Loucy (cell line): ENCODE results near the gene PDE12.
A peak's percentile ranks its signal among the peaks of the same experiment; 100 is the strongest.

Experiments used
- H2AFZ ChIP-seq: fragments of 200-600 bp; sonication (generic); 2 replicates; pipeline ENCODE4 v1.6.0; 2016; ENCODE audit warnings: antibody characterized with exemption, mild to moderate bottlenecking, low read length, moderate library complexity
- H3F3A ChIP-seq: fragments of 200-600 bp; 2 replicates; pipeline ENCODE4 v1.6.0; 2016; ENCODE audit warnings: antibody characterized with exemption, low read depth, mild to moderate bottlenecking
- H3K27me3 ChIP-seq: fragments of 200-600 bp; sonication (generic); 2 replicates; pipeline ENCODE4 v1.6.1; 2014; ENCODE audit warnings: low read length, mild to moderate bottlenecking; ENCODE audit not compliant: insufficient read depth, poor library complexity, severe bottlenecking
- H3K36me3 ChIP-seq: fragments of 200-600 bp; sonication (generic); 2 replicates; pipeline ENCODE4 v1.6.1; 2016; ENCODE audit warnings: low read length; ENCODE audit not compliant: insufficient read depth
- H3K4me1 ChIP-seq: fragments of 200-600 bp; sonication (generic); 2 replicates; pipeline ENCODE4 v1.5.1; 2014; ENCODE audit warnings: low read length, mild to moderate bottlenecking; ENCODE audit not compliant: insufficient read depth, poor library complexity, severe bottlenecking
- H3K4me2 ChIP-seq: fragments of 200-600 bp; sonication (generic); 2 replicates; pipeline ENCODE4 v1.6.0; 2014; ENCODE audit warnings: antibody characterized with exemption, low read length, low read depth, mild to moderate bottlenecking; ENCODE audit not compliant: poor library complexity, severe bottlenecking
- H3K4me3 ChIP-seq: fragments of 200-600 bp; sonication (generic); 2 replicates; pipeline ENCODE4 v1.5.1; 2014; ENCODE audit warnings: low read length, mild to moderate bottlenecking, mixed read lengths; ENCODE audit not compliant: poor library complexity, severe bottlenecking
- H3K79me2 ChIP-seq: fragments of 200-600 bp; sonication (generic); 2 replicates; pipeline ENCODE4 v1.6.1; 2014; ENCODE audit warnings: low read length; ENCODE audit not compliant: insufficient read depth
- H3K9ac ChIP-seq: fragments of 200-600 bp; sonication (generic); 2 replicates; pipeline ENCODE4 v1.6.0; 2014; ENCODE audit warnings: mild to moderate bottlenecking, low read depth, low read length, moderate library complexity; ENCODE audit not compliant: poor library complexity, severe bottlenecking
- H3K9me2 ChIP-seq: fragments of 200-600 bp; sonication (generic); replicated peaks from 2 replicates; pipeline ENCODE4 v1.6.1; 2016; ENCODE audit warnings: low read depth, low read length, mixed read lengths
- H3K9me3 ChIP-seq: fragments of 200-600 bp; sonication (generic); 2 replicates; pipeline ENCODE4 v1.6.1; 2014; ENCODE audit warnings: mild to moderate bottlenecking, antibody characterized with exemption, low read length, low read depth; ENCODE audit not compliant: insufficient read depth
- H4K20me1 ChIP-seq: fragments of 200-600 bp; sonication (generic); 2 replicates; pipeline ENCODE4 v1.6.0; 2014; ENCODE audit warnings: antibody characterized with exemption, low read length, mild to moderate bottlenecking; ENCODE audit not compliant: insufficient read depth, poor library complexity, severe bottlenecking
- EZH2phosphoT487 ChIP-seq: fragments of 200-600 bp; IDR thresholded peaks from 2 replicates; pipeline ENCODE4 v1.6.1; 2018; ENCODE audit warnings: antibody characterized with exemption, mild to moderate bottlenecking, moderate library complexity, borderline replicate concordance
- TF ChIP-seq, protein P1 (sequence below): fragments of 200-600 bp; sonication (generic); conservative IDR thresholded peaks from 2 replicates; pipeline ENCODE4 v1.5.1; 2014; ENCODE audit warnings: mild to moderate bottlenecking, antibody characterized with exemption, low read length

PDE12 gene

GRCh38 chr3:57597127-57597923 lies 41.3 kb downstream of the PDE12 start, which contains the start of gene ARF4:
ARF4 (minus strand) TSS chr3:57597344; CDS start chr3:57597140, 204 bp downstream.
- H3K4me3 ChIP-seq: peak within 1 kb of the TSS; percentile 89
- peak within 1 kb of the TSS; percentile 94 for H2AFZ ChIP-seq
- no peaks in the 10 kb centered on the region for H3K9me3 ChIP-seq
- TF ChIP-seq, protein P1, sequence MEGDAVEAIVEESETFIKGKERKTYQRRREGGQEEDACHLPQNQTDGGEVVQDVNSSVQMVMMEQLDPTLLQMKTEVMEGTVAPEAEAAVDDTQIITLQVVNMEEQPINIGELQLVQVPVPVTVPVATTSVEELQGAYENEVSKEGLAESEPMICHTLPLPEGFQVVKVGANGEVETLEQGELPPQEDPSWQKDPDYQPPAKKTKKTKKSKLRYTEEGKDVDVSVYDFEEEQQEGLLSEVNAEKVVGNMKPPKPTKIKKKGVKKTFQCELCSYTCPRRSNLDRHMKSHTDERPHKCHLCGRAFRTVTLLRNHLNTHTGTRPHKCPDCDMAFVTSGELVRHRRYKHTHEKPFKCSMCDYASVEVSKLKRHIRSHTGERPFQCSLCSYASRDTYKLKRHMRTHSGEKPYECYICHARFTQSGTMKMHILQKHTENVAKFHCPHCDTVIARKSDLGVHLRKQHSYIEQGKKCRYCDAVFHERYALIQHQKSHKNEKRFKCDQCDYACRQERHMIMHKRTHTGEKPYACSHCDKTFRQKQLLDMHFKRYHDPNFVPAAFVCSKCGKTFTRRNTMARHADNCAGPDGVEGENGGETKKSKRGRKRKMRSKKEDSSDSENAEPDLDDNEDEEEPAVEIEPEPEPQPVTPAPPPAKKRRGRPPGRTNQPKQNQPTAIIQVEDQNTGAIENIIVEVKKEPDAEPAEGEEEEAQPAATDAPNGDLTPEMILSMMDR: 0 out of 2 replicates have a peak, but pooled peaks have one; percentile 26
- TF ChIP-seq EZH2phosphoT487: no peak
- H3K4me1 ChIP-seq: peaks cover 35% of the 10 kb centered on the region
- H3K9me2 ChIP-seq: no peaks in the 10 kb centered on the region
- H4K20me1 ChIP-seq: peaks cover 39% of the 10 kb centered on the region
- H3K4me2 ChIP-seq: peak within 1 kb of the TSS; percentile 97
- H3K27me3 ChIP-seq: no peaks in the 10 kb centered on the region
- 0 out of 2 replicates have a peak, but pooled peaks cover 5% of the 10 kb centered on the region for H3F3A ChIP-seq
- no peaks in the 10 kb centered on the region for H3K36me3 ChIP-seq
- H3K9ac ChIP-seq: peak within 1 kb of the TSS; percentile 88
- H3K79me2 ChIP-seq: peaks cover 65% of the 10 kb centered on the region

DNA sequence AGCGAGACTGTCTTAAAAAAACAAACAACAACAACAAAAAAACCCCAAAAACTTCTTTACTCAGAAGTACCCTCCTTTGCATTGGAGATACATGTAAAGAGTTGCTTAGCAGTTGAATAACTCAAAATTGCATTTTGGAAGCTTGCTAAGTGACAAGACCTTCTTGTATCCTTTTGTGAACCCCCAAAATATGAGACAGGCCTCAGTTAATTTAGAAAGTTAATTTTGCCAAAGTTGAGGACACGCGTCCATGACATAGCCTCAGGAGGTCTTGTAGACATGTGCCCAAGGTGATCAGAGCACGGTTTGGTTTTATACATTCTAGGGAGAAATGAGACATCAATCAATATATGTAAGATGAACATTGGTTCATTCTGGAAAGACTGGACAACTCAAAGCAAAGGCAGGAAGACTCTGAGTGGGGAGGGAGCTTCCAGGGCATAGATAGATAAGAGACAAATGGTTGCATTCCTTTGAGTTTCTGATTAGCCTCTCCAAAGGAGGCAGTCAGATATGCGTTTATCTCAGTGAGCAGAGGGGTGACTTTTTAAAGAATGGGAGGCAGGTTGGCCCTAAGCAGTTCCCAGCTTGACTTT lies 42.8 kb downstream of the PDE12 start:
- H3K27me3 ChIP-seq: no peaks in the 10 kb centered on the region
- H3F3A ChIP-seq: 0 out of 2 replicates have a peak, but pooled peaks cover 5% of the 10 kb centered on the region
- peaks cover 50% of the 10 kb centered on the region for H3K79me2 ChIP-seq
- H4K20me1 ChIP-seq: peaks cover 24% of the 10 kb centered on the region
- no peak overlapping the region for H2AFZ ChIP-seq
- TF ChIP-seq, protein P1: no peak
- TF ChIP-seq EZH2phosphoT487: no peak
- peak overlapping the region; percentile 77 for H3K4me2 ChIP-seq
- peak overlapping the region; percentile 83 for H3K9ac ChIP-seq
- no peaks in the 10 kb centered on the region for H3K9me3 ChIP-seq
- peaks cover 23% of the 10 kb centered on the region for H3K4me1 ChIP-seq
- peak overlapping the region; percentile 86 for H3K4me3 ChIP-seq
- H3K36me3 ChIP-seq: no peaks in the 10 kb centered on the region
- no peaks in the 10 kb centered on the region for H3K9me2 ChIP-seq

- Histone ChIP-seq H3K4me3 (no peak overlapping the region), H3K27me3 (no peaks in the 10 kb centered on the region), H2AFZ (no peak overlapping the region), H3K4me1 (peaks cover 12% of the 10 kb centered on the region), H3K79me2 (peaks cover 36% of the 10 kb centered on the region), H3K9me2 (no peaks in the 10 kb centered on the region), H3K9me3 (no peaks in the 10 kb centered on the region), H3K36me3 (no peaks in the 10 kb centered on the region), H4K20me1 (peaks cover 11% of the 10 kb centered on the region), H3F3A (0 out of 2 replicates have a peak, but pooled peaks cover 5% of the 10 kb centered on the region), H3K4me2 (no peak overlapping the region), H3K9ac (no peak overlapping the region)
- TF ChIP-seq EZH2phosphoT487: no peak
Measured at GRCh38 chr3:57600195-57600594, 44.1 kb downstream of the PDE12 start.
